ENCODE measurements around the gene CDKN1A. TPM values are rescaled to one million over a fixed set of nuclear protein-coding genes. Genes with fewer than 3 reads are reported as not detected.
A peak's percentile ranks its signal among the peaks of the same experiment; 100 is the strongest.

The CDKN1A gene
- total RNA-seq, 1 experiment from 2014 or later = 17.4 TPM

- no CpG with 5 or more reads among the region's 29 CpGs for WGBS (ENCODE audit: extremely low coverage, insufficient read length, low lambda C conversion rate)
- H4K8ac ChIP-seq (replicated peaks; ENCODE audit: insufficient read length, low read depth, low read length) = no peak overlapping the region
- no peak overlapping the region for H3K18ac ChIP-seq (ENCODE audit: insufficient read length, low read depth, low read length)
- no peaks in the 10 kb centered on the region for H3K79me2 ChIP-seq (ENCODE audit: insufficient read depth, low read length)
- H2BK120ac ChIP-seq (ENCODE audit: low read depth, low read length, poor library complexity, severe bottlenecking) = no peak overlapping the region
- H3K56ac ChIP-seq (ENCODE audit: insufficient read length, low read depth, low read length) = no peak overlapping the region
- Mint-ChIP-seq H3K27me3 (ENCODE audit: low read depth) (peaks cover 15% of the 10 kb centered on the region), H3K36me3 (ENCODE audit: insufficient read depth in 1 of 3, low read depth in 3 of 3) (peaks cover 0 to 40% (median 11%) of the 10 kb centered on the region in 3 experiments; a peak in 3 of 7 replicates), H3K27ac (peak overlapping the region in 1 of 3 experiments; percentile 73; a peak in 2 of 7 replicates), H3K9me3 (no peaks in the 10 kb centered on the region; a peak in 2 of 5 replicates), H3K4me3 (no peak overlapping the region), H3K4me1 (peaks cover 11 to 16% of the 10 kb centered on the region in 2 experiments)
- no peaks in the 10 kb centered on the region for H3K79me1 ChIP-seq (ENCODE audit: insufficient read depth, low read depth, low read length, poor library complexity, severe bottlenecking)
- no peaks in the 10 kb centered on the region for H3K9me3 ChIP-seq (ENCODE audit: control insufficient read depth, low read depth, low read length)
- H4K5ac ChIP-seq (ENCODE audit: insufficient read length, low read depth, low read length) = no peak overlapping the region
- no peak overlapping the region; the same call in 1 of the 2 replicates for H3K14ac ChIP-seq (ENCODE audit: insufficient read depth, low read length)
- H3T11ph ChIP-seq (ENCODE audit: low read length) = no peak overlapping the region
- no peak overlapping the region for H4K91ac ChIP-seq (ENCODE audit: insufficient read length, low read depth, low read length)
- H3K23me2 ChIP-seq (ENCODE audit: insufficient read length, low read depth, low read length, poor library complexity, severe bottlenecking) = peaks cover 11% of the 10 kb centered on the region
- H2BK5ac ChIP-seq (ENCODE audit: insufficient read length, low read length) = no peak overlapping the region
- no peak overlapping the region for H3K9ac ChIP-seq (ENCODE audit: extremely low read depth, insufficient read length, low read length)
- no peak overlapping the region for H2AFZ ChIP-seq (ENCODE audit: low read length)
- H2BK12ac ChIP-seq (ENCODE audit: insufficient read length, low read depth, low read length) = no peak overlapping the region
- H3K27ac ChIP-seq (ENCODE audit: insufficient read length, low read depth, low read length) = no peak overlapping the region
- H3K27me3 ChIP-seq (ENCODE audit: insufficient read depth, low read length) = peaks cover 5% of the 10 kb centered on the region; the same call in 1 of the 2 replicates
- H4K20me1 ChIP-seq (ENCODE audit: control insufficient read depth, insufficient read depth, insufficient read length) = no peaks in the 10 kb centered on the region
- H2BK15ac ChIP-seq (ENCODE audit: low read depth, low read length) = no peak overlapping the region
- no peak overlapping the region for H3K4me2 ChIP-seq (ENCODE audit: insufficient read depth, insufficient read length, low read length)
- no peaks in the 10 kb centered on the region for H3K4me1 ChIP-seq (ENCODE audit: insufficient read depth, low read length)
- no peak overlapping the region for H2BK20ac ChIP-seq (ENCODE audit: low read depth, low read length, poor library complexity, severe bottlenecking)
- H3K23ac ChIP-seq (ENCODE audit: insufficient read length, low read depth, low read length) = no peak overlapping the region
- TF ChIP-seq CTCF (conservative IDR thresholded peaks at IDR 0.05) = no peak
- H2AK5ac ChIP-seq (ENCODE audit: insufficient read length, low read length) = no peak overlapping the region
- DNase-seq = no peak
- H3K4ac ChIP-seq (ENCODE audit: low read depth, low read length) = no peak overlapping the region
Observed at GRCh38 chr6:36683656-36684446, 5.3 kb downstream of the CDKN1A start.

Data from H9 (cell line).